NCI-H446 (cell line): ENCODE data around the gene APOE.
"Not testable (repeated sequence)": the region's sequence is repeated elsewhere in the genome, so short reads cannot be mapped to it uniquely, and the experiment has no call there.

Experiments
- DNase-seq, 2 experiments: peaks; one replicate each; lab custom pipeline; 2025; lab: John Stamatoyannopoulos, UW

Gene APOE

GRCh38 chr19:44905437-44906160, at the start of gene APOE:
Gene APOE (plus strand): TSS chr19:44905796. CDS start chr19:44906625, 829 bp downstream.
- no peak for DNase-seq

GRCh38 chr19:44856421-44857083, 49.0 kb upstream of the APOE start:
- DNase-seq = no peak

GRCh38 chr19:44857837-44858236, 47.8 kb upstream of the APOE start:
- DNase-seq = no peak

- not testable (repeated sequence) for DNase-seq
Observed at GRCh38 chr19:44861576-44861975, 44.0 kb upstream of the APOE start.

- DNase-seq = no peak
Observed at GRCh38 chr19:44863990-44864389, 41.6 kb upstream of the APOE start.

- DNase-seq = no peak
Observed at GRCh38 chr19:44865196-44865767, 40.3 kb upstream of the APOE start.

GRCh38 chr19:44866664-44867063, 38.9 kb upstream of the APOE start:
- no peak for DNase-seq

- no peak for DNase-seq
Observed at GRCh38 chr19:44867578-44867977, 38.0 kb upstream of the APOE start.

GRCh38 chr19:44869733-44870470, 35.7 kb upstream of the APOE start:
- no peak for DNase-seq

GRCh38 chr19:44871809-44872208, 33.8 kb upstream of the APOE start:
- DNase-seq = no peak

GRCh38 chr19:44872661-44873060, 32.9 kb upstream of the APOE start:
- DNase-seq = no peak

- DNase-seq = no peak
Observed at GRCh38 chr19:44874317-44874716, 31.3 kb upstream of the APOE start.

- DNase-seq = no peak
Observed at GRCh38 chr19:44875666-44876451, 29.7 kb upstream of the APOE start.

- DNase-seq = no peak
Observed at GRCh38 chr19:44876930-44877535, 28.6 kb upstream of the APOE start.

GRCh38 chr19:44878120-44878865, 27.3 kb upstream of the APOE start:
- no peak for DNase-seq

GRCh38 chr19:44879309-44880065, 26.1 kb upstream of the APOE start:
- DNase-seq = no peak

- DNase-seq = no peak
Observed at GRCh38 chr19:44882063-44882462, 23.5 kb upstream of the APOE start.

- DNase-seq = not testable (repeated sequence)
Observed at GRCh38 chr19:44882619-44883397, 22.8 kb upstream of the APOE start.

GRCh38 chr19:44883922-44884321, 21.7 kb upstream of the APOE start:
- no peak for DNase-seq
